Fibroblast of pulmonary artery (primary cell): ENCODE results near the gene DPP6.
"Not testable (repeated sequence)": the region's sequence is repeated elsewhere in the genome, so short reads cannot be mapped to it uniquely, and the experiment has no call there.

Source experiments
- DNase-seq: peaks from one replicate; pipeline ENCODE4 v3.0.0-alpha.2; 2010; ENCODE audit warnings: low read depth
- H3K4me3 ChIP-seq: replicated peaks from 2 replicates; pipeline ENCODE4 v1.5.1; 2011; ENCODE audit warnings: low read depth, mild to moderate bottlenecking, control low read depth, low read length, moderate library complexity
- CTCF ChIP-seq: IDR thresholded peaks from 2 replicates; pipeline ENCODE4 v1.5.1; 2011; ENCODE audit warnings: mild to moderate bottlenecking, control low read depth, low read length, inconsistent platforms; ENCODE audit errors: missing control alignments

DPP6 gene

GRCh38 chr7:154652564-154652963, 600.4 kb downstream of the DPP6 start:
- no peak for TF ChIP-seq CTCF
- no peak overlapping the region for H3K4me3 ChIP-seq
- DNase-seq = no peak

- DNase-seq = no peak
- no peak for TF ChIP-seq CTCF
- no peak overlapping the region for H3K4me3 ChIP-seq
Observed at GRCh38 chr7:154653281-154653680, 601.1 kb downstream of the DPP6 start.

GRCh38 chr7:154656618-154657017, 604.4 kb downstream of the DPP6 start:
- no peak overlapping the region for H3K4me3 ChIP-seq
- DNase-seq = no peak
- TF ChIP-seq CTCF = no peak

- no peak for TF ChIP-seq CTCF
- H3K4me3 ChIP-seq = no peak overlapping the region
- DNase-seq = no peak
Observed at GRCh38 chr7:154666768-154667167, 614.6 kb downstream of the DPP6 start.

- H3K4me3 ChIP-seq = no peak overlapping the region
- no peak for TF ChIP-seq CTCF
- no peak for DNase-seq
Observed at GRCh38 chr7:154672659-154673415, 620.6 kb downstream of the DPP6 start.

GRCh38 chr7:154674191-154674590, 622.0 kb downstream of the DPP6 start:
- TF ChIP-seq CTCF = no peak
- DNase-seq = no peak
- no peak overlapping the region for H3K4me3 ChIP-seq

GRCh38 chr7:154675560-154675959, 623.4 kb downstream of the DPP6 start:
- TF ChIP-seq CTCF = no peak
- DNase-seq = no peak
- no peak overlapping the region for H3K4me3 ChIP-seq

GRCh38 chr7:154676033-154676421, 623.8 kb downstream of the DPP6 start:
- DNase-seq, H3K4me3 ChIP-seq: not testable (repeated sequence)
